B cell (primary cell): ENCODE data around the gene NPHP4. TPM values are rescaled to one million over a fixed set of nuclear protein-coding genes. Genes with fewer than 3 reads are reported as not detected.

Source experiments
- ATAC-seq: fragments of 200-7000 bp; cut with Tn5 transposase; one replicate; pipeline ENCODE4 v1.10.0; 2021; ENCODE audit warnings: low read depth, mild to moderate bottlenecking, moderate number of reproducible peaks, moderate library complexity
- CTCF ChIA-PET: fragments of 350-600 bp; sonication (Branson Sonifier 250); formaldehyde crosslinking; loops from one replicate; lab custom pipeline; 2021; ENCODE audit warnings: antibody characterized with exemption, inconsistent platforms; lab: Charles Lee
- POLR2A ChIA-PET: fragments of 350-600 bp; sonication (Branson Sonifier 250); formaldehyde crosslinking; loops from one replicate; lab custom pipeline; 2021; ENCODE audit warnings: antibody characterized with exemption; lab: Charles Lee
- DNase-seq: peaks from one replicate; pipeline ENCODE4 v3.0.0; 2013
- H2AFZ ChIP-seq: 2 replicates; pipeline ENCODE4 v1.6.1; 2012; ENCODE audit warnings: mild to moderate bottlenecking, low read depth, low read length; ENCODE audit not compliant: insufficient read depth, poor library complexity, severe bottlenecking
- H3K27ac ChIP-seq, 2 donors: 1 replicate in 1 of 2; 2 replicates in 1 of 2; pipeline ENCODE4 v1.5.1; 2012 to 2013; ENCODE audit warnings: low read length in 2 of 2, mild to moderate bottlenecking in 2 of 2, moderate library complexity in 1 of 2
- H3K27me3 ChIP-seq, 4 experiments: fragments of 200-600 bp in 1 of 4; sonication (generic) in 1 of 4; replicated peaks in 1 of 4; 1 replicate in 2 of 4; 2 replicates in 2 of 4; pipeline versions ENCODE4 v1.6.1 to v1.7.0; 2013 to 2016; ENCODE audit warnings: low read length in 3 of 4, mild to moderate bottlenecking in 2 of 4, mixed read lengths in 1 of 4, moderate library complexity in 1 of 4; ENCODE audit not compliant: insufficient read depth in 4 of 4, control insufficient read depth in 3 of 4; ENCODE audit errors: control extremely low read depth in 1 of 4
- H3K36me3 ChIP-seq, 2 experiments: replicated peaks in 1 of 2; 1 replicate in 1 of 2; 2 replicates in 1 of 2; pipeline versions ENCODE4 v1.6.1 to v1.7.1; 2013; ENCODE audit warnings: low read length in 1 of 2; ENCODE audit not compliant: insufficient read depth in 2 of 2, control insufficient read depth in 1 of 2; ENCODE audit errors: control extremely low read depth in 1 of 2, extremely low read depth in 1 of 2
- H3K4me1 ChIP-seq, 2 donors: fragments of 200-600 bp in 1 of 2; sonication (generic) in 1 of 2; 1 replicate in 1 of 2; 2 replicates in 1 of 2; pipeline versions ENCODE4 v1.5.1 to v1.6.1; 2013 to 2017; ENCODE audit warnings: low read length in 2 of 2; ENCODE audit not compliant: control insufficient read depth in 2 of 2, insufficient read depth in 2 of 2
- H3K4me2 ChIP-seq: replicated peaks from 2 replicates; pipeline ENCODE3; 2012; ENCODE audit warnings: mild to moderate bottlenecking, low read depth, low read length; ENCODE audit not compliant: poor library complexity, severe bottlenecking
- H3K4me3 ChIP-seq, 5 experiments: fragments of 200-600 bp in 1 of 5; sonication (generic) in 1 of 5; 1 replicate in 3 of 5; 2 replicates in 2 of 5; pipeline versions ENCODE4 v1.5.1 to v1.7.0; 2011 to 2016; ENCODE audit warnings: low read length in 4 of 5, mild to moderate bottlenecking in 4 of 5, low read depth in 2 of 5, control low read depth in 1 of 5, moderate library complexity in 1 of 5; ENCODE audit not compliant: insufficient read depth in 1 of 5; ENCODE audit errors: control extremely low read depth in 1 of 5, extremely low read depth in 1 of 5
- H3K79me2 ChIP-seq: fragments of 200-600 bp; sonication (generic); one replicate; pipeline ENCODE4 v1.6.0; 2016; ENCODE audit warnings: low read length; ENCODE audit not compliant: control insufficient read depth, insufficient read depth
- H3K9ac ChIP-seq: fragments of 200-600 bp; sonication (generic); 2 replicates; pipeline ENCODE4 v1.6.1; 2017; ENCODE audit warnings: mild to moderate bottlenecking, low read length, moderate library complexity
- H3K9me3 ChIP-seq, 3 donors: one replicate each; pipeline versions ENCODE4 v1.6.1 to v1.7.1; 2013; ENCODE audit warnings: low read length in 2 of 3; ENCODE audit not compliant: control insufficient read depth in 2 of 3, insufficient read depth in 1 of 3; ENCODE audit errors: control extremely low read depth in 1 of 3
- H4K20me1 ChIP-seq: 2 replicates; pipeline ENCODE4 v1.6.0; 2012; ENCODE audit warnings: mild to moderate bottlenecking, low read length; ENCODE audit not compliant: insufficient read depth, control insufficient read depth, poor library complexity, severe bottlenecking
- H3K27ac Mint-ChIP-seq: one replicate; pipeline ENCODE4 v1.8.0; 2021; ENCODE audit warnings: mixed read lengths
- H3K27me3 Mint-ChIP-seq: one replicate; pipeline ENCODE4 v1.8.0; 2021; ENCODE audit warnings: mixed read lengths
- H3K4me1 Mint-ChIP-seq: one replicate; pipeline ENCODE4 v1.8.0; 2021; ENCODE audit warnings: mixed read lengths
- H3K4me3 Mint-ChIP-seq: one replicate; pipeline ENCODE4 v1.8.0; 2021; ENCODE audit warnings: mixed read lengths
- H3K9me3 Mint-ChIP-seq: one replicate; pipeline ENCODE4 v1.8.0; 2022; ENCODE audit warnings: mixed read lengths; ENCODE audit not compliant: insufficient read depth
- EZH2 ChIP-seq: IDR thresholded peaks from 2 replicates; pipeline ENCODE4 v1.6.1; 2012; ENCODE audit warnings: borderline replicate concordance, low read depth, mild to moderate bottlenecking, moderate library complexity, low read length; ENCODE audit not compliant: insufficient read depth, poor library complexity, severe bottlenecking
- WGBS: methylation state at CpG from one replicate; pipeline ENCODE4 v1.1.5; 2013; ENCODE audit warnings: missing lambda C conversion rate; ENCODE audit not compliant: insufficient coverage; 5-methylcytosine and 5-hydroxymethylcytosine counted together
- intact Hi-C: fragments of 100-400 bp; cut with micrococcal nuclease; formaldehyde crosslinking; loops from one replicate; pipeline ENCODE4 v1.10.0; 2022
- polyA plus RNA-seq: library from polyadenylated mRNA; depleted of rRNA; stranded (reverse); fragments of >200 nt; gene quantifications from 2 replicates; pipeline ENCODE4 v1.2.3, GENCODE V29; 2012
- total RNA-seq, 2 donors: library from RNA; stranded (reverse); fragments of 120-200 nt in 1 of 2; gene quantifications; 1 replicate in 1 of 2; 2 replicates in 1 of 2; pipeline versions ENCODE4 v1.2.3 to v1.2.4, GENCODE V29; 2013 to 2022
- TF ChIP-seq, protein P1 (sequence below): fragments of 200-600 bp; IDR thresholded peaks from one replicate; pipeline ENCODE4 v1.8.0; 2022; ENCODE audit warnings: antibody characterized with exemption, mild to moderate bottlenecking

The NPHP4 gene
- total and polyA plus RNA-seq, 2 donors (not counting 1 experiment from before 2014, with no cell fraction given), result 6.5 to 14.8 TPM

DNA sequence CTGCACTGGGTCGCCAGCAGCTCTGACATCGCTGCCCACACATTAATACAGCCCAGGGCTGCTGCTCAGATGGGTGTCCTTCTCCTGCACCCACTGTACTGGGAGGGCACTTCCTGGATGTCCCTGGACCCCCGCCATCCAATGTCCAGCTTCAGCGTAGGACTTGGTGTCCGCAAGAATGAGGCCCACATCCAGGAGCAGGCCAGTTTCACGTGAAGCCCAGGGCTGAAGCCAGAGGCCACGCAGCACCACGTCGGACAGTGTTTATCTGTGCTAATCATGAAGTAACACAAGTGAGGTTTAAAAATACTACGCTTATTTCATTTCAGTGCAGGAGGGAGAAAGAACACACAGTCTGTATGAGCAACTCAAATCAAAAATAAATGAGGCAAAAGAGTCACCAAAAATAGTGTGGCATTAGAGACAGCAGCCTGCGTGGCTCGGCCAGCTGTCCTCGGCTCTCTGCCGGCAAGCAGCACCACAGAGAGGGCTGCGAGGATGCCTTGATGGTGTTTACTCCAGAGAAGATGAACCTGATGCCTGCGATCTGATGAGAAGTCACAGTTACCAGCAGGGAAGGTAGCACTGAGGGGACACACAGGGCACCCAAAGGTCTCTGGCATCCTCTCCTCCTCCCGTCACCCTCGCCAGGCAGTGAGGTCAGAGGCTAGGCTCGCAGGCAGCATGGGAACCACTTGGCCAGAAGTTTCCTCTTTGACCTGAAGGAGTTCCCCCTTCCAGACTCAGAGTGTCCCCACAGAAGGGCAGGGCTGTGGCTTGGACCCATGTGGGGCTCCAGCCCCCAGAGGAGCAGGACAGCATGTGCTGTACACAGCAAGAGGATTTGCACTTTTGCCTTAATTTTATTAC, 22.1 kb upstream of the NPHP4 start:
- ChIA-PET POLR2A (no interaction called here), CTCF (no interaction called here)
- WGBS, result 91% methylated on average over 19 of the region's 19 CpGs
- Histone ChIP-seq H3K9me3 (no peaks in the 10 kb centered on the region), H3K27me3 (no peaks in the 10 kb centered on the region), H3K79me2 (no peaks in the 10 kb centered on the region), H3K36me3 (peaks cover 0 to 4% of the 10 kb centered on the region in 2 experiments), H3K4me2 (no peak overlapping the region), H3K4me1 (peaks cover 6 to 7% of the 10 kb centered on the region in 2 donors), H2AFZ (no peak overlapping the region), H4K20me1 (peaks cover 8% of the 10 kb centered on the region), H3K4me3 (no peak overlapping the region), H3K27ac (no peak overlapping the region), H3K9ac (no peak overlapping the region)
- no peak overlapping the region for H3K4me3 Mint-ChIP-seq
- no peaks in the 10 kb centered on the region for H3K9me3 Mint-ChIP-seq
- intact Hi-C loops, result no loop called here
- DNase-seq, result no peak
- H3K4me1 Mint-ChIP-seq, result peaks cover 22% of the 10 kb centered on the region
- no peak for TF ChIP-seq EZH2
- TF ChIP-seq, protein P1, sequence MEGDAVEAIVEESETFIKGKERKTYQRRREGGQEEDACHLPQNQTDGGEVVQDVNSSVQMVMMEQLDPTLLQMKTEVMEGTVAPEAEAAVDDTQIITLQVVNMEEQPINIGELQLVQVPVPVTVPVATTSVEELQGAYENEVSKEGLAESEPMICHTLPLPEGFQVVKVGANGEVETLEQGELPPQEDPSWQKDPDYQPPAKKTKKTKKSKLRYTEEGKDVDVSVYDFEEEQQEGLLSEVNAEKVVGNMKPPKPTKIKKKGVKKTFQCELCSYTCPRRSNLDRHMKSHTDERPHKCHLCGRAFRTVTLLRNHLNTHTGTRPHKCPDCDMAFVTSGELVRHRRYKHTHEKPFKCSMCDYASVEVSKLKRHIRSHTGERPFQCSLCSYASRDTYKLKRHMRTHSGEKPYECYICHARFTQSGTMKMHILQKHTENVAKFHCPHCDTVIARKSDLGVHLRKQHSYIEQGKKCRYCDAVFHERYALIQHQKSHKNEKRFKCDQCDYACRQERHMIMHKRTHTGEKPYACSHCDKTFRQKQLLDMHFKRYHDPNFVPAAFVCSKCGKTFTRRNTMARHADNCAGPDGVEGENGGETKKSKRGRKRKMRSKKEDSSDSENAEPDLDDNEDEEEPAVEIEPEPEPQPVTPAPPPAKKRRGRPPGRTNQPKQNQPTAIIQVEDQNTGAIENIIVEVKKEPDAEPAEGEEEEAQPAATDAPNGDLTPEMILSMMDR, result no peak
- no peak overlapping the region for H3K27ac Mint-ChIP-seq
- H3K27me3 Mint-ChIP-seq, result no peaks in the 10 kb centered on the region
- no peak for ATAC-seq

DNA sequence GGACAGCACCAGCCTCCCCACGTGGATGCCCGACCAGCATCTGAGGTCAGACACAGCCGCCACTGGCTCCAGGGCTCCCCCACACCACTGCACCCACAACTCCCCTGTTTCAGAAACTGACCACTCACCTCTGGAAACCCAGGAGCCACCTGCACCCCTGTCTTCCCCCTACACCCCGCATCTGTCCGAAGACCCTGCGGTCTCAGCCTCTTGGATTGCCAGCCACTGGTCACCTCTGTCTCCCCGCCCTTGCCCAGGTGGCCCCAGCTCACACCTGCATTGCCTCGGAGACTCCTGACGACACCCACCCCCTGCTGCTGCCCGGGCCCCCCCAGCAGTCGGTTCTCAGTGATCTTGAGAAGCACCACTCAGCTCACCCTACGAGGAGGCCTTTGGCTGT, 21.3 kb upstream of the NPHP4 start:
- no peak overlapping the region for H3K4me3 ChIP-seq

More for the DNA sequence above, 21.3 kb upstream of the NPHP4 start:
- H3K4me1 ChIP-seq, result peaks cover 6 to 7% of the 10 kb centered on the region in 2 donors
- Mint-ChIP-seq H3K27me3 (no peaks in the 10 kb centered on the region), H3K9me3 (no peaks in the 10 kb centered on the region), H3K27ac (no peak overlapping the region), H3K4me1 (peaks cover 22% of the 10 kb centered on the region), H3K4me3 (no peak overlapping the region)
- POLR2A ChIA-PET, result interaction anchor here (1.9 kb wide), 1 partner anchor 12 kb away, joined by 4 read pairs; no protein-coding TSS in a partner anchor
- no peak overlapping the region for H2AFZ ChIP-seq
- H3K9me3 ChIP-seq, result no peaks in the 10 kb centered on the region
- no peak overlapping the region for H3K4me2 ChIP-seq
- CTCF ChIA-PET, result no interaction called here
- WGBS, result 95% methylated on average over 12 of the region's 12 CpGs
- no peak overlapping the region for H3K27ac ChIP-seq
- ATAC-seq (no peak), DNase-seq (no peak)
- no peaks in the 10 kb centered on the region for H3K79me2 ChIP-seq
- no peaks in the 10 kb centered on the region for H3K27me3 ChIP-seq
- TF ChIP-seq EZH2, result no peak
- TF ChIP-seq, protein P1, result no peak
- H3K36me3 ChIP-seq, result peaks cover 0 to 4% of the 10 kb centered on the region in 2 experiments
- H3K9ac ChIP-seq, result no peak overlapping the region
- H4K20me1 ChIP-seq, result peaks cover 16% of the 10 kb centered on the region
- intact Hi-C loops, result no loop called here
